Neural progenitor cell (in vitro differentiated cells): Measurements from ENCODE around the gene APOBEC3C.

Experiments used
- CTCF ChIP-seq: fragments of 200-600 bp; sonication (generic); IDR thresholded peaks from 2 replicates; pipeline ENCODE4 v1.5.1; 2017; ENCODE audit warnings: antibody characterized with exemption, mild to moderate bottlenecking
- EZH2 ChIP-seq: fragments of 200-600 bp; sonication (generic); IDR thresholded peaks from 2 replicates; pipeline ENCODE4 v1.6.1; 2017; ENCODE audit warnings: antibody characterized with exemption, mild to moderate bottlenecking, moderate library complexity
- EZH2phosphoT487 ChIP-seq: fragments of 200-600 bp; sonication (generic); IDR thresholded peaks from 2 replicates; pipeline ENCODE4 v1.6.1; 2017; ENCODE audit warnings: antibody characterized with exemption

GRCh38 chr22:38984224-38984623 lies 29.8 kb upstream of the APOBEC3C start:
- TF ChIP-seq CTCF (no peak), EZH2 (no peak), EZH2phosphoT487 (no peak)
